RPMI8226 (cell line): Measurements from ENCODE around the gene CDK14.

Experiments
- DNase-seq: peaks from one replicate; pipeline ENCODE4 v3.0.0-alpha.2; 2015

Gene CDK14

GRCh38 chr7:91080351-91080750 is 484.2 kb downstream of the CDK14 start:
- no peak for DNase-seq

GRCh38 chr7:91082038-91082437 is 485.9 kb downstream of the CDK14 start:
- no peak for DNase-seq

DNA sequence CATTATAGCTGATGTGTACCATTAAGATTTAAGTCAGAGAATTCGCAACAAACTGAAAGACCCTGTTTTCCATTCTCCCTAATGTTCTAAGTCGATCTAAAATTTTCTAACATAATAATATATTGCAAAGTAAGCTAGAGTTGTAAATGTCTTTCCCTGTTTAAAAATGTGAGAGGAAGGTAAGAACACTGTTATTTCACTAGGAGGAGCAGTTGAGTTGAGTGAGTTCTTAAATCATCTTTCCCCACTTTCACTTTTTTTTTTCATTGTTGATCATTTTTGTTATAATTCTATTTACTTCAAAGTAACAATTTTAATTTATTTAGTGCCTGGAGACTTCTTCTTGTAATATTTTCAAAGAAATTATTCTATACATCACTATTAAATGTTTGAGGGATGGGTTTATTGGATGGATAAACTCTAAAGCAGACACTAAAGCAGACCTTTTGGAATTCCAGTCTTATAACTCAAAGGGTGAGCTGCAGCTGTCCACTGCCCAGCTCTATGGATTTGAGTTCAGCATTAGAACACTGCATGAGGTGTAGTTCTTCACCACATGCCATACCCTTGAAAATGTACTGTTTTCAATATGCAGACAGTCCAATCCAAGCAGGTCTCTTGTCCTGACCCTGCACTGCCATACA is 486.9 kb downstream of the CDK14 start:
- DNase-seq, result no peak

DNA sequence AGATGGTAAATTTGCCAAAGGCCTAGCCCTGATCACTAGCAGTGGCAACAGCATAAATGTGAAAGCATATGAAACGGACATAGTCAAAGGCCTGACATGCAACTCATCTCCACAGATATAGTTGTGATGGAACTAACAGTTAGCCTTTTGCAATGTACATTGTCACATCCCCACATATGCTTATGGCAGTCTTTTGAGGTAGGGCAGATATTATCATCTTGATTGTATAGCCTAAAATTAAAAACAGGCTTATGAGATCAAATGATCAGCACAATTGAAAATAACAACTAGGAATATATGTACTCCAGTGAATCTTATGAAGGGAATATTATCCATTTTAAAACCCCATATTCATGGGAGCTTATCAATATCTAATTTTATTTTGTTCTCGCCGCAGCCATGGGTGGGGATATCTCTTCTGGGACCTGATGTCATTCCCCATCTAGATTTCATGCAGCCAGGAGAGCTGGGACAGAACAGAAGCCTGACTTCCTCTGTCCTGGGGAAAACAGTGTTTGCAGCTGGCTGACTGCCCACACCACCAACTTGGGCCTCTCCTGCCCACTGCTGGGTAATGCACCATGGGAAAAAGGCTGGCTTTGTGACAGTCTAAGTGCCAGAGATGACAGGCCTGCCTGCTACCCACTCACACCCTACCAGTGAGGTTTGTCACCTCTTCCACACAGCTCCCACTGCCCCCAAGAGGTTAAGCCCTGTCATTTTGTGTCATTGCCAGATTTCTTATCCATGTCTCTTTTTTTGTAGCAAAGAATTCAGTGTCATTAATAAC is 487.9 kb downstream of the CDK14 start:
- DNase-seq, result no peak

- DNase-seq, result no peak
Observed at GRCh38 chr7:91085175-91085574, 489.1 kb downstream of the CDK14 start.

GRCh38 chr7:91086200-91086599 is 490.1 kb downstream of the CDK14 start:
- DNase-seq, result no peak

DNA sequence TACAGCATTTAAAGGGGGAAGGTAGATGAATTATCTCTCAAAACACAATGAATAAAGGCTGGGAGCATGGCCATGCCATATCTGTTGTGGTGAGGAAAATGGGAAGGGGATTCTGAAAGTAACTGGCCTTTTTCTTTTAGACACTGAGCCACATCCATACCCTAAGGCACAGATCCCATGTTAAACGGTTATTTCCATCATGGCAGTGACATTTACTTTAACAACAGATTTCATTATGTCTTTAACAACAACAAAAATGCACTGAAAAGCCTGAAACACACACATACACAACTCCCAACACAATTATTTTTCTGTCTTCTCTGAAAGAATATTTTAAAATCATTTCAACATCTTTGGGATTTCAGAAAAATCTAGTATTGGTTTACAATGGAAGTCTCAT is 492.0 kb downstream of the CDK14 start:
- DNase-seq, result no peak

GRCh38 chr7:91088691-91089090 is 492.6 kb downstream of the CDK14 start:
- DNase-seq, result no peak

GRCh38 chr7:91089382-91089963 is 493.4 kb downstream of the CDK14 start:
- DNase-seq, result peak; percentile 16

DNA sequence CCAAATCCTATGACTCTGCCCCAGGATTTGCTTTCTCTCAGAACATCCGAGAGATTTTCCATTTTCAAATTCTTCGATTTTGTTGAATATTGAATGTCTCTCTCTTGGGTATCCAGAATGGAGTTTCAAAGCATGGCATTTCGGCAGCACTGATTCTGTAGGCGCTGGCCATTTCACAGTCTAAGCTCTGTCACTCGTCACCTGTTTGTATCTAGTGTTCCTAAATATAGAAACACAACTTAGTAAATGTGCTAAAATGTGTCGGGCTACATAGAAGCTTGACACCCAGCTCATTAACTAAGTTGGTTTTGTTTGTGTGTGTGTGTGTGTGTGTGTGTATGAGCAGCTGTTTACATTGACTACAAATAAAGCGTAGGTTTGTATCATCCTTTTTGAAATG is 494.6 kb downstream of the CDK14 start:
- no peak for DNase-seq

DNA sequence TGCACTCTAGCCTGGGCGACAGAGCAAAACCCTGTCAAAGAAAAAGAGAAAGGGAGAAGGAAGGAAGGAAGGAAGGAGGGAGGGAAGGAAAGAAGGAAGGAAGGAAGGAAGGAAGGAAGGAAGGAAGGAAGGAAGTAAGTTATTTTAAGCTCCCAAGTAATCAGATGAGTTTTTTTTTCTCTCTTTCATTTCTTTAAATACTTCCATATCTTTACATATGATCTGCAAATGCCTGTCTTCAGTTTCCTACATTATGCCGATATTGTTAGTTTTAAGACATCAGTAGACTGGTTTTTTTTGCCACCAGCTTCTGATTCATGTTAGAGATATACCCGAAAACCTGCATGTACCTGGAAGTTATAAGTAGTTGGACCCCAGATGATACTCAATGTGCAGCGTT is 495.5 kb downstream of the CDK14 start:
- no peak for DNase-seq

GRCh38 chr7:91093181-91093580 is 497.1 kb downstream of the CDK14 start:
- no peak for DNase-seq

DNA sequence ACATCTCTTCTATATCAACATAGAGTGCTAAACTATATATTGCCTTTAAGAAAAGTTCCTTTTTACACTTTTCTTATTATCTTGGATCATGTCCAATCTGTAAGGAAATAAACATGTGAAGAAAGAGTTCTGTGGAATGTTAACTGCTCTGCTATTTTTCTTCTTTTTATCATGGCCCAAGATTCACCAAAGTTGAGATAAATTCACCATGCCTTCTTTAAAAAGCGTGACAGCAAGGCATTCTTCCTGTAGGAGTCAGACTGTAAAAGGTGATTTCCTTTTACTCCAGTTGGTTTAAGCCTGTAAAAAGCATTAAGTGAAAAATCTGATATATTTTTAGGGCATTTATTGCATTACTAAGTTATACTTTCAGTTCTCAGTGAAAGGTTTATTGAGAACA is 502.4 kb downstream of the CDK14 start:
- no peak for DNase-seq

DNA sequence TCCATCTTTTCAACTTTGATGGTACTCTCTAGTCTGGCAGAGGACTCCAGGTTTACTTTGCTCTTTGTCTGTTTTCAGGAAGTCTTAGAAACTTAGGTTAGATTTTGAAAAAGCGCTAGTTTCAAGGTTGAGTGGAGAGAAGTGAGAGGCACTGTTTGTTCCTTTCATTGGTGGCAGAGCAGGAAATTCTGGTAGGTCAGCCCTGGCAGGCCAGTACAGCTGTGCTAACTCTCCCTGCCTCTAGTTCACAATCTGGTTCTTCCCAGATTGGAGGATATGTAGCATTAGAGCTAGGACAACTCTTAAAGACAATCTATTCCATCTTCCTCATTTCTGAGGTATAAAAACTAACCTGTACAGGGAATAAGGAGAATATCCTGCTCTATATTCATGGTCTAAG is 507.2 kb downstream of the CDK14 start:
- DNase-seq, result no peak

DNA sequence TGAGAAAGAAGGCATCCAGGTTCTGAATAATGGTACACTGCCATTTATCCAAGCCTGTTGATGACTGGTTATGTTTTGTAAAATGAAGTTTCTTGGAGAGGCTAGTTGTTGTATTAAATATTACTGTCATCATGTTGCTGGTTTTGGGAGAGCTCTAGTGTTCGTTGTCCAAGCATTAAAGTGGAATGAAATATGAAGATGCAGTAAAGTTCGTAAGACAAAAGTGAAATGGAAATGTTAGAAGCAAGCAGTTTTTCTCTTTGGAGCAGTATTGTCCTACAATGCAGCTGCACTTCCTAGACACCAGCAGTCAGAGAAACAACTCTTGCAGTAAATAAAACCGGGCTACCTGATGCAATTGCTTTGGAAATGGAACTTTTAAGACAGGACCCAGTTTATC is 511.3 kb downstream of the CDK14 start:
- no peak for DNase-seq

DNA sequence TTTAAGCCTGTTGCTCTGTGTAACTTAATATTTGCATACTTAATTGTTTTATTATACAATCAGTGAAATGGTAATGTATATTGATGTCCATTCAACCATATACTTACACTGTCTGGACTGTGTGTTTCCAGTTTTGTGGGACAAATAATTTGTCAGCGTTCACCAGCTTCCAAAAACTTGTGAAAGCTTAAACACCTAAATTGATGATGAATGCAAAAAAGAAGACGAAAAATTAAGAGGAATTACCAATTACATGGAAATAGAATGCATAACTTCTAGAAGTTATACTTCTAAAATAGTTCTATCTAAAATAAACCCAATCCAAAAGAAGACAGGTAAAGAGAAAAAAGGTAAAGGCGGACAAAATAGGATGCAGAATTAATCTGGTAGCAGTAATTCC is 513.1 kb downstream of the CDK14 start:
- no peak for DNase-seq

- DNase-seq, result no peak
Observed at GRCh38 chr7:91112902-91113341, 516.8 kb downstream of the CDK14 start.

DNA sequence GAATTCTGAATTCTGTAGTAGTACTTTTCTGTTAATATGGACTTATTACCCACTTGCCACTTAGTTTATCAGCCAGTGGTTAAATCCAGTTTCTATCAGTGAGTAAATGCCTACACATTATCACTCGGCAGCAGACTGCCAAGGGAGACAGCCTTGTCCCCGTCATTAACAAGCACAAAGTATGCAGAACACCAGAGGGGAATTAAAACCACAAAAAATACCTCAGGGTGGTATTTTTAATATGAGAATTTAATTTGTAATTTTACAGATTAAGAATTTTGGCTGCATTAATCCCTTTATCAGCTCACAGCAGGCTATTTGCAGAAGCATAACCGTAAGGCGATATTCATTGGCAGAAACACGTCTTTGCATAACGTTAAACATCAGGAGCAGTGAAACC is 518.1 kb downstream of the CDK14 start:
- no peak for DNase-seq

DNA sequence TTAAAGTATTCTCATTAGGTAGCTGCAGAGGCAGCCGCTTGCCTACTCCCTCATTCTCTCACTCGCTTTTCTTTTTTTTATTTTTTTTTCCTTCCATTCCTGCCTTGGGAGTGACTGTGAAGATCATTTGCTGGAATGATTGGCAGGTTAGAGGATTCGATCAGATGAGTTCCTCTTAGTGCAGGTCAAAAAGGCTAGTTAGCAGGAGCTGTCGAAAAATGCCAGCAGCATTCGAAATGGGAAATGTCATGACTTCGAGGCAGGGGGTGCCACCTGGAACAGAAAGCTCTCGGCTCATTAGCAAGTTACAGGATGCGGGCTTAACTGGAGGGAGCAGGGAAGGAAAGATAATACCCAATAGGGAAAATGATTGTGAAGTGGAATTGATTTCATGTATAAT is 530.6 kb downstream of the CDK14 start:
- no peak for DNase-seq

DNA sequence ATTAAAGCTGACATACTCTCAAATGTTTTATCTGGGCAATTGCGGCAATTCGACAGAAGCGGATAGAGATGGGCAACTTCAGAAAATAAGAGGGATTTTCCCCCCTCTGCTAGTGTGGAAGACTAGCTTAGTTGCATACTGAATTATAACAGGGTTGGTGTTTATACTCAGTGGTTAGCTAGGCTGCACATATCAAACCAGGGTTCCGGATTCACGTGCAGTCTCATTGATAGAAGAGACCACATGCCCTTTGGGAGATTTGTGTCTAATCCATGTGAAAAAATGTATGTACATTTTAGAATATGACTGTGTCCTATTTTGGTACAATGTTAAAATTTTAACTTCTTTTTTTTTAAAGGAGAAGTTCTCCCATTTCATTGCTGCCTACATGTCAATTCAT is 531.2 kb downstream of the CDK14 start:
- DNase-seq, result no peak

DNA sequence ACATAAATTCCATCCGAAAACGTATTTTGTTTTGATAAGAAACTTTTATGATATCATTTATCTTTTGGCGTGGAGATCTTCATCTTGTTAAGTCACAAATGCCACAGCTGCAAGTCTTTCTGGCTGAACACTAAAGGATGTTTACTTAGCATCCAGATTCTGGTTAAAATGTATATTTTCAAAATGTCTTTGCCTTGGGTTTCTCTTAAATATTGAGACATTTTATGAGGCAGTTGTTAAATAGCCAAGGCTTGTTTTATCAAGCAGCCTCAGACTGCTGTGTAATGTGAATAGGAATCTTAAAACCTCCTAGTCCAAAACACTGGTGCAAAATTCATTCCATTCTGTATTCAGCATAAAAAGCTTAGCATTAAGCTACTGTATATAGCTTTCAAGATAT is 531.8 kb downstream of the CDK14 start:
- no peak for DNase-seq

DNA sequence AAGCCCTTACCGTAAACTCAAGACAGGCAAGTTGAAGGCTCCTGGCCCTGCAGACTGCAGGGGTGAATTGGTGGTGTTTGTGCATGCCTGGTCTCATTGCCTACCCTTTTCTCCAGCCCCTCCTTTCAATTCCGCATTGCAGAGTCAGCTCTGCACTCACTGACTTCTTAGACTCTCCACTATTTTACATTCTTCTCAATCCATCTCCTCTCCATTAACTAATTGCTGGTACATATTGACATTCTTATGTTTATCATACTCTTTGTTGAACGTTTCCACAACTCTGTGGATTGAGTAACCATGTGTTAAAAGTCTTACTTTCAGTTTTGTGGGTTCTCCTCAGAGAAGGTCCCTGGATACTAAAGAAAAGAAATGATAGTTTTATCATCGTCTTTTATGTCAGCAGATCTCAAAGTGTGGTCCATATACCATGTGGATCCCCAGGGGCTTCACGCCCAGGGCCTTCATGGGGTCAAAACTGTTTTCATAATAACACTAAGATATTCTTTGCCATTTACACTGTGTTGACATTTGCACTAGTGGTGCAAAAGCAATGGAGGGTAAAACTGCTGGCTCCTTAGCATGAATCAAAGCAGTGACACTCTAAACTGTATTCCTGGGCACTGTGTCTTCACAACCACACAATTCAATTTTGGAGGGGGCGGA is 532.7 kb downstream of the CDK14 start:
- no peak for DNase-seq

GRCh38 chr7:91135300-91135699 is 539.2 kb downstream of the CDK14 start:
- no peak for DNase-seq
